Measurements from ENCODE around the gene FXYD5.

DNA sequence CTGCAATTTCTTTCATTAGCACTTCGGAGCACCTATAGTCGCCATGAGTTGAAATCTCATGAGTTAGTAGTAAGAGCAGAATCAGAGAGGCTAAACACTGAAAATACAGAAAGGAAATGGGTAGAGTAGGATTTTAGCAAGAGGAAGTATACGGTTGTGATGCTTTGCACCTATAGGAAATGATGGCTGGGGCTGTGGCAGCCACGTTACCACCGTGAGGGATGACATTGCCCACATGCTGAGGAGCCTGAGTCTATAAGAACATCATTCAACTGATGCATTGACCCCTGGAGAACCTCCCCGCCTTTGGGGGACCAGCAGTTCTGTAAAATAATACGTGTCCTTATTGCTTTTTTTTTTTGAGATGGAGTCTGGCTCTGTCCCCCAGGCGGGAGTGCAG is 53.6 kb downstream of the FXYD5 start:
- TF ChIP-seq, protein P1, sequence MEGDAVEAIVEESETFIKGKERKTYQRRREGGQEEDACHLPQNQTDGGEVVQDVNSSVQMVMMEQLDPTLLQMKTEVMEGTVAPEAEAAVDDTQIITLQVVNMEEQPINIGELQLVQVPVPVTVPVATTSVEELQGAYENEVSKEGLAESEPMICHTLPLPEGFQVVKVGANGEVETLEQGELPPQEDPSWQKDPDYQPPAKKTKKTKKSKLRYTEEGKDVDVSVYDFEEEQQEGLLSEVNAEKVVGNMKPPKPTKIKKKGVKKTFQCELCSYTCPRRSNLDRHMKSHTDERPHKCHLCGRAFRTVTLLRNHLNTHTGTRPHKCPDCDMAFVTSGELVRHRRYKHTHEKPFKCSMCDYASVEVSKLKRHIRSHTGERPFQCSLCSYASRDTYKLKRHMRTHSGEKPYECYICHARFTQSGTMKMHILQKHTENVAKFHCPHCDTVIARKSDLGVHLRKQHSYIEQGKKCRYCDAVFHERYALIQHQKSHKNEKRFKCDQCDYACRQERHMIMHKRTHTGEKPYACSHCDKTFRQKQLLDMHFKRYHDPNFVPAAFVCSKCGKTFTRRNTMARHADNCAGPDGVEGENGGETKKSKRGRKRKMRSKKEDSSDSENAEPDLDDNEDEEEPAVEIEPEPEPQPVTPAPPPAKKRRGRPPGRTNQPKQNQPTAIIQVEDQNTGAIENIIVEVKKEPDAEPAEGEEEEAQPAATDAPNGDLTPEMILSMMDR (IDR thresholded peaks at IDR 0.05 in 2 of 3, conservative IDR thresholded peaks at IDR 0.05 in 1 of 3; ENCODE audit: control insufficient read depth in 2 of 3, extremely low read depth in 1 of 3, insufficient read depth in 1 of 3, low read depth in 3 of 3, low read length in 3 of 3), result no peak
- TF ChIP-seq SIN3A (IDR thresholded peaks at IDR 0.05; ENCODE audit: low read depth, low read length) (no peak), TARDBP (IDR thresholded peaks at IDR 0.05; ENCODE audit: borderline replicate concordance) (no peak), CREM (IDR thresholded peaks at IDR 0.05; ENCODE audit: low read depth) (no peak), POLR2AphosphoS5 (IDR thresholded peaks at IDR 0.05; ENCODE audit: low read length) (no peak), CBX5 (IDR thresholded peaks at IDR 0.05; ENCODE audit: low read depth) (no peak), BACH1 (IDR thresholded peaks at IDR 0.05; ENCODE audit: borderline replicate concordance) (no peak), SMAD1 (IDR thresholded peaks at IDR 0.05; ENCODE audit: low read depth, partially characterized antibody) (no peak), JUND (IDR thresholded peaks at IDR 0.05; ENCODE audit: low read depth, low read length) (no peak), FOXM1 (IDR thresholded peaks at IDR 0.05; ENCODE audit: low read depth, low read length) (no peak)
- TF ChIP-seq, protein P2, sequence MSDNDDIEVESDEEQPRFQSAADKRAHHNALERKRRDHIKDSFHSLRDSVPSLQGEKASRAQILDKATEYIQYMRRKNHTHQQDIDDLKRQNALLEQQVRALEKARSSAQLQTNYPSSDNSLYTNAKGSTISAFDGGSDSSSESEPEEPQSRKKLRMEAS (IDR thresholded peaks at IDR 0.05; ENCODE audit: low read depth, low read length), result no peak

All from GM12878 (cell line).